Activated gamma-delta T cell treated with anti-CD3 and anti-CD28 coated beads, Interleukin-2, amount 50 U/mL, for 16 hours (primary cell): ENCODE data around the gene RNF181.
"Not testable (repeated sequence)": the region's sequence is repeated elsewhere in the genome, so short reads cannot be mapped to it uniquely, and the experiment has no call there.

Experiments used
- DNase-seq: peaks from one replicate; pipeline ENCODE4 v3.0.0-alpha.2; 2020; ENCODE audit warnings: low read depth

RNF181 gene

DNA sequence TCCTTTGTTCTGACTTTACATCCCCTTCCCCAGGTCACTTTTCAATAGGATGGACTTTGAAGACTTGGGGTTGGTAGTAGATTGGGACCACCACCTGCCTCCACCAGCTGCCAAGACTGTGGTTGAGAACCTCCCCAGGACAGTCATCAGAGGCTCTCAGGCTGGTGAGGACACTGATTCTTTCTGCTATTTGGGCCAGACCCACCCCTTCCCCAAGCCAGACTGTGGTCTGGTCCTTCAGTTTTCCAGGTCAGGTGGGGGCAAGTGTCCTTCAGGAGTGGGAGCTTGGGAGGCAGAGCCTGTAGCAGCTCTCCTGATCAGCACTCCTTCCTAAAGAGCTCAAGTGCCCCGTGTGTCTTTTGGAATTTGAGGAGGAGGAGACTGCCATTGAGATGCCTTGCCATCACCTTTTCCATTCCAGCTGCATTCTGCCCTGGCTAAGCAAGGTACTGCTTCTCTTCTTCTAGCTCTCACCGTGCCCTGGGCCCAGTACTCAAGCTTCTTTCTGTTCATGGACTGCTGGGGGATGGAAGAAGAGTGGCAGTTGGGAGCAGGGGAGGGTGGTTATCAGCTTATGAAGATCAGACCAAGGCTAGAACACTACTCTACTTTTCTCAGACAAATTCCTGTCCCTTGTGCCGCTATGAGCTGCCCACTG, 1.1 kb downstream of the RNF181 start:
- no peak for DNase-seq

GRCh38 chr2:85597241-85597640, 1.7 kb downstream of the RNF181 start:
- DNase-seq, result no peak

GRCh38 chr2:85598594-85599340, 3.2 kb downstream of the RNF181 start:
- DNase-seq, result no peak

DNA sequence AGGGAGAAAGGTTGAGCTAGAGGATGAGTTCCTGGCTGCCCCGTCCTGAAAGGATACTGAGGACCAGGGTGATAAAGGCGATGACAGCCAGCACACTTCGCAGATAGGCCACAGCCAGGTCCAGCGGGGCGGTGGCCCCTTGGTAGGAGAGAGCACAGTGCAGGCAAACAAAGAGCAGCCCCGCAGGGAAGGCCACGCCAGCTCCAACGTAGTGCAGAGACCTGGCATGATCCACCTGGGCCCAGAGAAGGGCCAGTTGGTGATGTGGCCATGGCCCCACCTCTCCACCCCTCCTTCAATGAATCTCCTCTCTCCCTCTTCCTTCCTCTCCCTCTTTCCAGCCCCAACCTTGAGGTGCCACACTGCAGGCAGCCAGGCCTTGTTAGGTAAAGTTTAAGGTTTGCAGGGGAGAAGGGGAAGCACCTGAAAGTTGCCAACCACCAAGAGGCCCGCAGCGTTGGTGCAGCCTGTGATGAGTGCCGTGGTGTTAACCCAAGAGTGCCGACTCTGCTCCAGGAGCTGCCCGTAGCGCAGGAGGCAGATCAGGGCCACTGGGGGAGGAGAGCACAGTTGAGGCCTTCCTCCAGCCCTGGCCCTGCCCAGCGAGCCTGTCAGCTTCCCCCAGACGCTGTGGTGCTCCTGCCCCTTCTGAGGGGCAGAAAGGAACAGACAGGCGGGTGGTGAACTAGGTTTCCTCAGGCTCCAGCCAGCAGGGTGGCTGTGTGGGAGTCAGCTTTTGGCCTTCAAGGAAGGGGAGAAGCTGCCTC, 4.1 kb downstream of the RNF181 start:
- no peak for DNase-seq

DNA sequence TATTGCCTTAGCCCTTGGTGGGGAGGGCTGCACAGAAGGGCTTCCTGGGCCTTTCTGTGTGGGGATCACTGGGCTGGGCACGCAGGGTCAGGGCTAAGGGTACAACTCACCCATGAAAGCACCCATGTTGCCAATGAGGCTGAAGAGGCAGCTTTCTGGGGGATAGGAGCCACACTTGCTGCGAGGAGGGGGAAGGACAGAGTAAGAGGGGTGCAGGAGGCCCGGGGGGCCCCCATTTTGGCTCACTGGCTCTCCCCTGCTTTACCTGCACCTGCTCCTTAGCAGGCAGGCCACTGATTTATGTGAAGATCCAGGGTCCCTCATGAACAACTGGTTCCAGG, 4.7 kb downstream of the RNF181 start:
- DNase-seq, result no peak

DNA sequence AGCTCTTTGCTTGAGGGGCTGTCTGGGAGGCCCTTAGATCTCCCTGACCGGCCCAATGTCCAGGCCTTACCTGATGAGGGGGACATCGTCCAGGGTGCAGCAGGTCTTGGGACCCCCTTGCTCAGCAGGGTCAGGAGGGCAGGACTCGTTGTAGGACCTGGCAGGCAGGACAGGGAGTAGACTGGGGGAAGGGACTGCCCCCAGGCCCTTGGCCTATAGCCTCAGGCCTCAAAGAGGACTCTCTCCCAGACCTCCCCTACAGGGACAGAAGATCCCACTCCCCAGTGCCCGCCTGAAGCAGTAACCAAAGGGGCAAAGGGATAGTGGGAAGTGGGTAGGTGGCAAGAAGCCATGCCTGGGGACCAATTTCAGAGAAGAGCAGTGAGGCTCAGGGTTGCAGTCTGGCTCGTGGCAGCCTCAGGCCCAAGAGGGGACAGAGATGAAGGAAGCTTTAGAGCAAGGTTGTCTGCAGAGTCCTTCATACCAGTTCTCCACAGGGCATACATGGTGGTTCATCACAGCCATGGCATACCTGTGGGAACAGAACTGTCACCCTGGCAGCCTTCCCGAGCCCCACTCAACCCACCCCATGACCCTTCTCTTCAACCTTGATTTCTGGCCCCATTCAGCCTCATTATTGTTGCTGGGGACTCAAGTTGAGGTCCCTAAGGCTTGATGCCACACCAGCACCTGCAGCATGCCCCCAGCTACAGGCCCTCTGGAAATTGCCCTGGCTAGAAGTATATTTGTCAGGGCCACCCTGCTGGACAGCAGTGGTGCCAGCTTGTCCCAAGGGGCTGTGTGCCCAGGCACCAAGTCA, 5.6 kb downstream of the RNF181 start:
- no peak for DNase-seq

GRCh38 chr2:85601771-85602475, 6.4 kb downstream of the RNF181 start:
- DNase-seq, result no peak

DNA sequence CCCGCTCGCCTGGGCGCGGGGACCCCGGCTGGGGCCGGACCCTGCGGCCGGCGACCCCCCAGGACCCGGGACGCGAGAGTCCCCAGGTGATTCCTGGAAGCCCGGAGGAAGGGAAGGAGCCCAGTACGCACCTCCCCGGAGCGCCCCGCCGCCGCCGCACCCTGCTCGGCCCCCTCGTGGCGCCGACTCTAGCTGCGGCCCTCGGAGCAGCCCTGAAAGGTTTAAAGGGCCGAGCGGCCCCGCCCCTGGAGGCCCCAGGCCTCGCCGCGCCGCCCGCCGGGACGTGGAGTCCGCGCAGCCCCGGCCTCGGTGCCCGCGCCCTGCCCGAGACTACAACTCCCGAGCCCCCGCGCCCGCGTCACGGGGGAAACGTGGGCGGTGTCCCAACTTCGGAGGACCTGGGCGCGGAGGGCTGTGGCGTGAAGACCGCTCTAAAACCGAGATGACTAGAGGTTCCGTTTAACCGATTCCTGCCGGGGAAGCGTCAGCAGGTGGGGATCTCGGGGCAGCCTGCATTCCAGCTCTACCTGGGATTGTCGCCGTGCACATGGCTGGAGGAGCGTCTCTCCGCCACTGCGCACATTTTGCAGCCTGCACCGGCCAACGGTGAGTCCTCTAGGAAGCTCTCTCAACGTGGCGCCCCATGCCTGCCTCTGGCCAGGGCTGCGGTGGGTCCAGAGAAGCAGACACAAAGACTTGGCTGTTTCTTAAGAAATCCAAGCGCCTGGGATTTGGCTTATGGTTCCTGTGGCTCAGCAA, 7.1 kb downstream of the RNF181 start, which contains the start of gene TMEM150A:
Gene TMEM150A, minus strand, starts transcription at position 223 of the 759 bp plus-strand sequence. CDS start 750 bp downstream, outside the sequence.
- DNase-seq, result peak; percentile 82

GRCh38 chr2:85604133-85604444, 8.5 kb downstream of the RNF181 start:
- DNase-seq, result not testable (repeated sequence)

GRCh38 chr2:85604568-85605339, 9.2 kb downstream of the RNF181 start:
- DNase-seq, result no peak

- no peak for DNase-seq
Measured at GRCh38 chr2:85605406-85606115, 10.0 kb downstream of the RNF181 start.

GRCh38 chr2:85606116-85606455, 10.5 kb downstream of the RNF181 start:
- DNase-seq, result no peak

- DNase-seq, result no peak
Measured at GRCh38 chr2:85607268-85608215, 12.0 kb downstream of the RNF181 start.

- no peak for DNase-seq
Measured at GRCh38 chr2:85611217-85611704, 15.7 kb downstream of the RNF181 start.

DNA sequence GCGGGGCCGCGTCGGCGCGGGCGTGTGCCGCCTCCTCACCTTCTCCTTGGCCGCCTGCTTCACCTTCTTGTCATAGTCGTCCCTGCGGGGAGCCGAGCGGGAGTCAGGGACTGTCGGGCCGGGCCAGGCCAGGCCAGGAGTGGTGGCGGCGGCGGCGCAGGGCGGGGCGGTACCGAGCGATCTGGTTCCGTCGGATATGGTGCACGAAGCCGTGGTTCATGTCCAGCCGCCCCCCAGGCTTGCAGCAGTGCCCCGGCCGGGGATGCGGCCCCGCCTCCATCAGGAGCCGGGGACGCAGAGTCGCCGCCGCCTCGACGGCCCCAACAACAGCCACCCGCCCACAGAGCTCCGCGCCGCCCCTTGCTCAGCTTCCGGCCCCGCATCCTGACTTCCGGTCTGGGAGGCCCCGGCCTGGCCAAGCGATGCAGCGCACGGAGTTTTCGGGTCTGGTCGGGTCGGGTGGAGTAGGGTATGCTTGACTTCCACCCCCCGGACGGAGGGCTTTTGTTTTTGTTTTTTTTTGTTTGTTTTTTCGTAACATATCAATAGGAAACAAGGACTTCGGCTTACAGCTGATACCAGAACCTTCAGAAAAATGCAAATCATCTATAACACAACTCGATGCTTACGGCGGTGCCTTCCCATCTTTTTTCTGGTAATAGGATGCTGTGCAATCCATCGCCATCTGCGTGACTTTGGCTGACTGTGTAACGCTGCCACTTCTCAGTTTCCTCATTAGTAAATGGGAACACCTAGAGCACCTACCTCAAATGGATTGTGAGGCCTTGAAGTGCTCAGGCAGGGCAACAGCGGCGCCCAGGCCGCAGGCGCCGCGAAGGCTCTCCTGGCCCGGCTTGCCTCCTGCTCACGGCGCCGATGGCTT, 16.4 kb downstream of the RNF181 start, which contains the start of gene C2orf68:
Gene C2orf68, minus strand, starts transcription at position 362 of the 883 bp plus-strand sequence. Its CDS starts 82 bp downstream, at position 280.
- peak; percentile 79 for DNase-seq

- DNase-seq, result no peak
Measured at GRCh38 chr2:85613717-85614515, 18.4 kb downstream of the RNF181 start.
